Gastroesophageal sphincter (tissue), 3 donors: ENCODE measurements around the gene ANGEL1.

Experiments
- POLR2A ChIP-seq, 2 donors: fragments of 450-650 bp; IDR thresholded peaks; one replicate each; pipeline ENCODE4 v1.6.1; 2017; ENCODE audit warnings: antibody characterized with exemption in 2 of 2, mild to moderate bottlenecking in 2 of 2, moderate library complexity in 1 of 2
- TF ChIP-seq, protein P1 (sequence below), 4 experiments: fragments of 200-600 bp in 2 of 4; fragments of 450-650 bp in 2 of 4; sonication (generic) in 1 of 4; IDR thresholded peaks; one replicate each; pipeline ENCODE4 v1.5.1; 2017 to 2019; ENCODE audit warnings: antibody characterized with exemption in 4 of 4, mild to moderate bottlenecking in 2 of 4, moderate library complexity in 2 of 4

DNA sequence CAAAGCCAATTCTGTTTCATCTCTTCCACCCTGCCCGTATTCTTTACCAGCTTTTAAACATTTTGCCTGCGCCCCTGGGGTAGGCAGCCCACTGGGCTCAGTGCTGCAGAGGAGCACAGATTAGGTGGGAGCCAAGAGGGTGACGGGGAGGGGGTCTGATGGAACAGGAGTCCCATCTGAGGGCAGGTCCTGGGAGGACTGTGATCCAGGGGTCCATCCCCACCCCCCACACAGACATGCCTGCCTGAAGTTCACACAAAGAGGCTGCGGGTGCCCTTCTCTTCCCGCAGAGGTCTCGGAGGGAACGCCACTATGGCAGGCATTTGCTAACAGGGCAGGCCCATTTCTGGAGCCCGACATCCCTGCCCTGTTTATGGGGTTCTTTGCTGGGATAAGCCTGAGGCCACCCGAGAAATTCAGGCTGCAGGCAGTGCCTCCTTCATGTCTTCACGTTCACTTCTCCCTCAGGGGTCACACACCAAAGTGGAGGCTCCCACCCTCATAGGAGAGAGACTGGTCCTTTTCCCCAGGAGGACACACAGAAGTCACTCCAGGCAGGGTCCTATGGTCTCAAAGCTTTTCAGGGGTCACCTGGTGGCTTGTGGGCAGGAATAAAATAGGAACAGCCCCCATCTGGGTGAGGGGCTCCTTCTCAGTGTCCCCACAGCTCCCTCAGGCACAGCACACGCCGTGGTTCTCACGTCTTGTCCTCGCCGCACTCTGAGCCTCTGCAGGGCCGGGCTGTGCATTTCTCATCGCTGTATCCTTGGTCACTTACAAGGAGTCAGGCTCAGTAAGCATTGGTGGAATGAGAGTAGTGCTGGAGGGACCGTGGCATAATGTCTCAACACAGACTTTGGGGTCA is 38.5 kb downstream of the ANGEL1 start:
- TF ChIP-seq, protein P1, sequence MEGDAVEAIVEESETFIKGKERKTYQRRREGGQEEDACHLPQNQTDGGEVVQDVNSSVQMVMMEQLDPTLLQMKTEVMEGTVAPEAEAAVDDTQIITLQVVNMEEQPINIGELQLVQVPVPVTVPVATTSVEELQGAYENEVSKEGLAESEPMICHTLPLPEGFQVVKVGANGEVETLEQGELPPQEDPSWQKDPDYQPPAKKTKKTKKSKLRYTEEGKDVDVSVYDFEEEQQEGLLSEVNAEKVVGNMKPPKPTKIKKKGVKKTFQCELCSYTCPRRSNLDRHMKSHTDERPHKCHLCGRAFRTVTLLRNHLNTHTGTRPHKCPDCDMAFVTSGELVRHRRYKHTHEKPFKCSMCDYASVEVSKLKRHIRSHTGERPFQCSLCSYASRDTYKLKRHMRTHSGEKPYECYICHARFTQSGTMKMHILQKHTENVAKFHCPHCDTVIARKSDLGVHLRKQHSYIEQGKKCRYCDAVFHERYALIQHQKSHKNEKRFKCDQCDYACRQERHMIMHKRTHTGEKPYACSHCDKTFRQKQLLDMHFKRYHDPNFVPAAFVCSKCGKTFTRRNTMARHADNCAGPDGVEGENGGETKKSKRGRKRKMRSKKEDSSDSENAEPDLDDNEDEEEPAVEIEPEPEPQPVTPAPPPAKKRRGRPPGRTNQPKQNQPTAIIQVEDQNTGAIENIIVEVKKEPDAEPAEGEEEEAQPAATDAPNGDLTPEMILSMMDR (IDR thresholded peaks at IDR 0.05) = no peak
- TF ChIP-seq POLR2A (IDR thresholded peaks at IDR 0.05) = no peak
